H9 (cell line): Measurements from ENCODE around the gene TEDDM1. TPM values are rescaled to one million over a fixed set of nuclear protein-coding genes. Genes with fewer than 3 reads are reported as not detected.

Experiments used
- DNase-seq: peaks from one replicate; pipeline ENCODE4 v3.0.0-alpha.2; 2017
- H2AFZ ChIP-seq: one replicate; pipeline ENCODE4 v1.6.1; 2013; ENCODE audit warnings: mild to moderate bottlenecking, low read length, control low read depth, moderate library complexity
- H2AK5ac ChIP-seq: 2 replicates; pipeline ENCODE4 v1.6.1; 2013; ENCODE audit warnings: low read length, control low read depth, mixed read lengths; ENCODE audit not compliant: insufficient read length
- H2BK120ac ChIP-seq: one replicate; pipeline ENCODE4 v1.6.1; 2013; ENCODE audit warnings: low read depth, mild to moderate bottlenecking, low read length, control low read depth, inconsistent platforms; ENCODE audit not compliant: poor library complexity, severe bottlenecking
- H2BK12ac ChIP-seq: 2 replicates; pipeline ENCODE4 v1.6.1; 2013; ENCODE audit warnings: low read length, control low read depth, mixed read lengths, low read depth; ENCODE audit not compliant: insufficient read length
- H2BK15ac ChIP-seq: 2 replicates; pipeline ENCODE4 v1.6.1; 2013; ENCODE audit warnings: low read depth, low read length, control low read depth
- H2BK20ac ChIP-seq: one replicate; pipeline ENCODE4 v1.6.1; 2013; ENCODE audit warnings: low read depth, mild to moderate bottlenecking, low read length, control low read depth, inconsistent platforms; ENCODE audit not compliant: poor library complexity, severe bottlenecking
- H2BK5ac ChIP-seq: 2 replicates; pipeline ENCODE4 v1.6.1; 2013; ENCODE audit warnings: low read length, control low read depth, mixed read lengths; ENCODE audit not compliant: insufficient read length
- H3K14ac ChIP-seq: 2 replicates; pipeline ENCODE4 v1.6.1; 2013; ENCODE audit warnings: low read length, control low read depth; ENCODE audit not compliant: insufficient read depth
- H3K18ac ChIP-seq: 2 replicates; pipeline ENCODE4 v1.6.1; 2013; ENCODE audit warnings: low read depth, mild to moderate bottlenecking, mixed read lengths, low read length, control low read depth; ENCODE audit not compliant: insufficient read length
- H3K23ac ChIP-seq: 2 replicates; pipeline ENCODE4 v1.6.1; 2013; ENCODE audit warnings: low read length, control low read depth, mixed read lengths, low read depth; ENCODE audit not compliant: insufficient read length
- H3K23me2 ChIP-seq: 2 replicates; pipeline ENCODE4 v1.6.1; 2013; ENCODE audit warnings: low read depth, mild to moderate bottlenecking, mixed read lengths, low read length, control low read depth; ENCODE audit not compliant: insufficient read length, poor library complexity, severe bottlenecking
- H3K27ac ChIP-seq: 2 replicates; pipeline ENCODE4 v1.5.1; 2013; ENCODE audit warnings: low read length, control low read depth, mixed read lengths, low read depth; ENCODE audit not compliant: insufficient read length
- H3K27me3 ChIP-seq: 2 replicates; pipeline ENCODE4 v1.6.1; 2013; ENCODE audit warnings: low read length, control low read depth, inconsistent platforms; ENCODE audit not compliant: insufficient read depth
- H3K4ac ChIP-seq: 2 replicates; pipeline ENCODE4 v1.6.1; 2013; ENCODE audit warnings: low read depth, mild to moderate bottlenecking, control low read depth, inconsistent platforms, low read length, moderate library complexity
- H3K4me1 ChIP-seq: 2 replicates; pipeline ENCODE4 v1.6.1; 2013; ENCODE audit warnings: low read length, control low read depth, inconsistent platforms; ENCODE audit not compliant: insufficient read depth
- H3K4me2 ChIP-seq: 2 replicates; pipeline ENCODE4 v1.6.1; 2013; ENCODE audit warnings: low read length, control low read depth, mixed read lengths; ENCODE audit not compliant: insufficient read length, insufficient read depth
- H3K56ac ChIP-seq: 2 replicates; pipeline ENCODE4 v1.6.1; 2013; ENCODE audit warnings: low read depth, mild to moderate bottlenecking, mixed read lengths, low read length, control low read depth; ENCODE audit not compliant: insufficient read length
- H3K79me1 ChIP-seq: 2 replicates; pipeline ENCODE4 v1.6.1; 2013; ENCODE audit warnings: low read depth, mild to moderate bottlenecking, moderate library complexity, low read length, control low read depth, inconsistent platforms; ENCODE audit not compliant: insufficient read depth, poor library complexity, severe bottlenecking
- H3K79me2 ChIP-seq: 2 replicates; pipeline ENCODE4 v1.6.1; 2013; ENCODE audit warnings: low read length, control low read depth, inconsistent platforms; ENCODE audit not compliant: insufficient read depth
- H3K9ac ChIP-seq: 2 replicates; pipeline ENCODE4 v1.6.1; 2013; ENCODE audit warnings: low read length, control low read depth, mixed read lengths; ENCODE audit not compliant: insufficient read length; ENCODE audit errors: extremely low read depth
- H3K9me3 ChIP-seq: one replicate; pipeline ENCODE4 v1.6.1; 2013; ENCODE audit warnings: low read depth, low read length, inconsistent platforms; ENCODE audit not compliant: control insufficient read depth
- H3T11ph ChIP-seq: one replicate; pipeline ENCODE4 v1.6.1; 2013; ENCODE audit warnings: mild to moderate bottlenecking, low read length, control low read depth, inconsistent platforms
- H4K20me1 ChIP-seq: one replicate; pipeline ENCODE4 v1.6.1; 2013; ENCODE audit not compliant: control insufficient read depth, insufficient read length, insufficient read depth
- H4K5ac ChIP-seq: 2 replicates; pipeline ENCODE4 v1.6.1; 2013; ENCODE audit warnings: low read depth, mild to moderate bottlenecking, mixed read lengths, low read length, control low read depth; ENCODE audit not compliant: insufficient read length
- H4K8ac ChIP-seq: replicated peaks from 2 replicates; pipeline ENCODE4 v1.6.1; 2013; ENCODE audit warnings: low read length, control low read depth, mixed read lengths, low read depth; ENCODE audit not compliant: insufficient read length
- H4K91ac ChIP-seq: 2 replicates; pipeline ENCODE4 v1.6.1; 2013; ENCODE audit warnings: low read depth, mild to moderate bottlenecking, moderate library complexity, mixed read lengths, low read length, control low read depth; ENCODE audit not compliant: insufficient read length
- H3K27ac Mint-ChIP-seq, 3 experiments: 2 replicates in 2 of 3; 3 replicates in 1 of 3; pipeline ENCODE4 v1.8.0; 2020 to 2021; ENCODE audit warnings: mixed read lengths in 3 of 3, mild to moderate bottlenecking in 1 of 3, moderate library complexity in 1 of 3
- H3K27me3 Mint-ChIP-seq: 2 replicates; pipeline ENCODE4 v1.8.0; 2021; ENCODE audit warnings: low read depth, mild to moderate bottlenecking, moderate library complexity, mixed read lengths
- H3K36me3 Mint-ChIP-seq, 3 experiments: 2 replicates in 2 of 3; 3 replicates in 1 of 3; pipeline ENCODE4 v1.8.0; 2020 to 2021; ENCODE audit warnings: low read depth in 3 of 3, mixed read lengths in 3 of 3; ENCODE audit not compliant: insufficient read depth in 1 of 3
- H3K4me1 Mint-ChIP-seq, 2 experiments: 2 replicates each; pipeline ENCODE4 v1.8.0; 2020; ENCODE audit warnings: mixed read lengths in 2 of 2
- H3K4me3 Mint-ChIP-seq, 2 experiments: 2 replicates in 1 of 2; 3 replicates in 1 of 2; pipeline ENCODE4 v1.8.0; 2020 to 2021; ENCODE audit warnings: mild to moderate bottlenecking in 2 of 2, mixed read lengths in 2 of 2, moderate library complexity in 1 of 2
- H3K9me3 Mint-ChIP-seq, 2 experiments: 2 replicates in 1 of 2; 3 replicates in 1 of 2; pipeline ENCODE4 v1.8.0; 2020; ENCODE audit warnings: mild to moderate bottlenecking in 2 of 2, mixed read lengths in 2 of 2, moderate library complexity in 1 of 2
- WGBS: extraction: QIAGEN DNeasy Blood & Tissue Kit; methylation state at CpG from one replicate; pipeline ENCODE4 v1.1.7; 2013; ENCODE audit warnings: missing lambda C conversion rate, low lambda C conversion rate, mixed read lengths; ENCODE audit not compliant: insufficient read length; ENCODE audit errors: extremely low coverage; 5-methylcytosine and 5-hydroxymethylcytosine counted together
- total RNA-seq: library from RNA; stranded (reverse); gene quantifications from 2 replicates; pipeline ENCODE4 v1.2.1, GENCODE V29; 2021
- TF ChIP-seq, protein P1 (sequence below): fragments of 200-600 bp; sonication (generic); conservative IDR thresholded peaks from 3 replicates; pipeline ENCODE4 v1.8.0; 2021; ENCODE audit warnings: antibody characterized with exemption, mild to moderate bottlenecking

Gene TEDDM1
- total RNA-seq, 1 experiment from 2014 or later, result not detected

DNA sequence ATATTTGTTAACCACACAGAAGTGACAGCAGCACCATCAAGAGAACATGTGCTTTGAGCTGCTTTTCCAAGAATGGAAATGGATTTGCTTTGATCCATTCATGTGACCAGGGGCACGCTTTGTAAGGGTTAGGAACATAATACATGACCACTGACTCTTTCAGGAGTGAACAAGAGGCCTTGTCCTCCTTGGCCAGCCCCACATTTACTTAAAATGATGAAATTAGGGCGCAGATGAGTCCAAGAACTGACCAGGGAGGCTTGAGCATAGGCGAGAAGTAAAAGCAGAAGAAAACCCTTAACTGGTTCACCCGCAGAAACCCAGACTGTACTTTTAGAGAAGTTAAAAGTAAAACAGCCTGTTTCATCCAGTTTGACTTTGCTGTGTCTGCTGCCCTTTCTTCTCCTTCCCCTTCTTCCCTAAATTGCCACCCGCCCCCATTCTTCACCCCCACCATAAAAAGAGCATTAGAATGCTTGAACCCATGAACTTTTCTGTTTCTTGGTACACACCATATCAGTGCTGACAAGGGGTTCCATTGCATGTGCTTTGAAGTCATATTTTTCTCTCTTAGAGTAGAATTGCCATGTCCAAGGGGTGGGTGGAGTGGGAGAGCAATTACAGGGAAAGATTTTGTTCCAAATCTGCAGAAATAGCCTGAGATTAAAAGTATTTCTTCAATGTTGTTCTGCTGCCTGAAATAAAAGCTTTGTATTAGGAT is 6.3 kb downstream of the TEDDM1 start:
- Histone ChIP-seq H3K9me3 (no peaks in the 10 kb centered on the region), H2BK120ac (no peak overlapping the region), H3K14ac (no peak overlapping the region), H3K23ac (no peak overlapping the region), H3T11ph (no peak overlapping the region), H3K79me2 (peaks cover 23% of the 10 kb centered on the region; the same call in 1 of the 2 replicates), H3K23me2 (peaks cover 12% of the 10 kb centered on the region), H2BK15ac (no peak overlapping the region), H3K79me1 (no peaks in the 10 kb centered on the region), H2AFZ (no peak overlapping the region), H4K20me1 (no peaks in the 10 kb centered on the region), H3K27me3 (no peaks in the 10 kb centered on the region), H2BK5ac (no peak overlapping the region), H3K4ac (no peak overlapping the region), H3K4me1 (peaks cover 5% of the 10 kb centered on the region), H2BK20ac (no peak overlapping the region), H3K4me2 (no peak overlapping the region), H2BK12ac (no peak overlapping the region), H4K8ac (no peak overlapping the region), H2AK5ac (no peak overlapping the region), H3K56ac (no peak overlapping the region), H3K27ac (no peak overlapping the region), H3K9ac (no peak overlapping the region), H4K91ac (no peak overlapping the region), H3K18ac (no peak overlapping the region), H4K5ac (no peak overlapping the region)
- no CpG with 5 or more reads among the region's 5 CpGs for WGBS
- H3K27me3 Mint-ChIP-seq, result peaks cover 2% of the 10 kb centered on the region
- TF ChIP-seq, protein P1, sequence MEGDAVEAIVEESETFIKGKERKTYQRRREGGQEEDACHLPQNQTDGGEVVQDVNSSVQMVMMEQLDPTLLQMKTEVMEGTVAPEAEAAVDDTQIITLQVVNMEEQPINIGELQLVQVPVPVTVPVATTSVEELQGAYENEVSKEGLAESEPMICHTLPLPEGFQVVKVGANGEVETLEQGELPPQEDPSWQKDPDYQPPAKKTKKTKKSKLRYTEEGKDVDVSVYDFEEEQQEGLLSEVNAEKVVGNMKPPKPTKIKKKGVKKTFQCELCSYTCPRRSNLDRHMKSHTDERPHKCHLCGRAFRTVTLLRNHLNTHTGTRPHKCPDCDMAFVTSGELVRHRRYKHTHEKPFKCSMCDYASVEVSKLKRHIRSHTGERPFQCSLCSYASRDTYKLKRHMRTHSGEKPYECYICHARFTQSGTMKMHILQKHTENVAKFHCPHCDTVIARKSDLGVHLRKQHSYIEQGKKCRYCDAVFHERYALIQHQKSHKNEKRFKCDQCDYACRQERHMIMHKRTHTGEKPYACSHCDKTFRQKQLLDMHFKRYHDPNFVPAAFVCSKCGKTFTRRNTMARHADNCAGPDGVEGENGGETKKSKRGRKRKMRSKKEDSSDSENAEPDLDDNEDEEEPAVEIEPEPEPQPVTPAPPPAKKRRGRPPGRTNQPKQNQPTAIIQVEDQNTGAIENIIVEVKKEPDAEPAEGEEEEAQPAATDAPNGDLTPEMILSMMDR, result no peak
- H3K4me3 Mint-ChIP-seq, result no peak overlapping the region
- H3K9me3 Mint-ChIP-seq, result peaks cover 9 to 11% of the 10 kb centered on the region in 2 experiments; a peak in 4 of 5 replicates
- peaks cover 17 to 19% (median 17%) of the 10 kb centered on the region in 3 experiments for H3K36me3 Mint-ChIP-seq
- 0 out of 7 replicates have a peak overlapping the region, but pooled peaks of 1 of the 3 experiments have one; percentile 13 for H3K27ac Mint-ChIP-seq
- H3K4me1 Mint-ChIP-seq, result peaks cover 29 to 49% of the 10 kb centered on the region in 2 experiments
- no peak for DNase-seq
